ENCODE measurements around the gene PTK7.

Gene PTK7

DNA sequence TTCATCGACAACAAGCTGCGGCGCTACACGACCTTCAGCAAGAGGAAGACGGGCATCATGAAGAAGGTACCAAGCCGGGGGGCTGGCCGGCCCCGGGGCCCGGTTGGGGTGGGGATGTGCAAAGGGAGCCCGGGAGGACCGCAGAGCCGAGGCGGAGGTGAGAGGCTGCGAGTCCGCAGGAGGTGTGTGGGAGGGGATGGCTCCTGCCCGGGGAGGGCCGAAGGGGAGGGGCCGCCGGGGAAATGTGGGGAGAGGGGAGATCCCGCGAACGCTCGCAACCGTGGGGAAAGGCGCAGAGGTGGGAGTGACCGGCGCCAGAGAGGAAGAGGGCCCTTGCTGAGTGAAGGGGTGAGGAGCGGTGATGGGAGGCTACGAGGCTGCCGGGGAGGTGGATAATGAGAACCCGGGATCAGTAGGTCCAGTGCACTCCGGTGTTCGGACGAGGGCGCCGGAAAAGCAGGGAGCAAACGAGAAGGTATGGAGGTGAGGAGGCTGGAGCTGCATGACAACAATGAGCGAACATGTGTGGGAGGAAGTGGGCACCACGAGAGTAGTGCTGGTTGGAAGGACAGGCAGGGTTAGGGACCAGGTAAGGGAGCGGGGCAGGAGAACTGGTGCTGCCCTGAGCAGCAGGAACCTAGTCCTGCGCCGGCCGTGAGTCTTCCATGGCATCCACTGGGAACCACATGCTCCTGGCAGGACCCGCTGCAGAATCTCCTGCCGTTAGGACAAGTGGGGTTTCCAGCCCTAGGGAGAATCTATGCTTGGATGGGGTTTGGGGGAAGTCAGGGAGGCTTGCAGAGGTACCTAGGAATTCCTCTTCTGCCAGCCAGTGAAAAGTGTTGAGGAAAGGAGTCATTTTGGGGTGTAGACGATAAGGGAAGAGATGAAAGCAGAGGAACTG, 96.2 kb downstream of the PTK7 start:
- no peak for DNase-seq (ENCODE audit: extremely low read depth, low read depth)
- TF ChIP-seq, protein P1, sequence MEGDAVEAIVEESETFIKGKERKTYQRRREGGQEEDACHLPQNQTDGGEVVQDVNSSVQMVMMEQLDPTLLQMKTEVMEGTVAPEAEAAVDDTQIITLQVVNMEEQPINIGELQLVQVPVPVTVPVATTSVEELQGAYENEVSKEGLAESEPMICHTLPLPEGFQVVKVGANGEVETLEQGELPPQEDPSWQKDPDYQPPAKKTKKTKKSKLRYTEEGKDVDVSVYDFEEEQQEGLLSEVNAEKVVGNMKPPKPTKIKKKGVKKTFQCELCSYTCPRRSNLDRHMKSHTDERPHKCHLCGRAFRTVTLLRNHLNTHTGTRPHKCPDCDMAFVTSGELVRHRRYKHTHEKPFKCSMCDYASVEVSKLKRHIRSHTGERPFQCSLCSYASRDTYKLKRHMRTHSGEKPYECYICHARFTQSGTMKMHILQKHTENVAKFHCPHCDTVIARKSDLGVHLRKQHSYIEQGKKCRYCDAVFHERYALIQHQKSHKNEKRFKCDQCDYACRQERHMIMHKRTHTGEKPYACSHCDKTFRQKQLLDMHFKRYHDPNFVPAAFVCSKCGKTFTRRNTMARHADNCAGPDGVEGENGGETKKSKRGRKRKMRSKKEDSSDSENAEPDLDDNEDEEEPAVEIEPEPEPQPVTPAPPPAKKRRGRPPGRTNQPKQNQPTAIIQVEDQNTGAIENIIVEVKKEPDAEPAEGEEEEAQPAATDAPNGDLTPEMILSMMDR (IDR thresholded peaks at IDR 0.05; ENCODE audit: low read depth, low read length), result no peak

DNA sequence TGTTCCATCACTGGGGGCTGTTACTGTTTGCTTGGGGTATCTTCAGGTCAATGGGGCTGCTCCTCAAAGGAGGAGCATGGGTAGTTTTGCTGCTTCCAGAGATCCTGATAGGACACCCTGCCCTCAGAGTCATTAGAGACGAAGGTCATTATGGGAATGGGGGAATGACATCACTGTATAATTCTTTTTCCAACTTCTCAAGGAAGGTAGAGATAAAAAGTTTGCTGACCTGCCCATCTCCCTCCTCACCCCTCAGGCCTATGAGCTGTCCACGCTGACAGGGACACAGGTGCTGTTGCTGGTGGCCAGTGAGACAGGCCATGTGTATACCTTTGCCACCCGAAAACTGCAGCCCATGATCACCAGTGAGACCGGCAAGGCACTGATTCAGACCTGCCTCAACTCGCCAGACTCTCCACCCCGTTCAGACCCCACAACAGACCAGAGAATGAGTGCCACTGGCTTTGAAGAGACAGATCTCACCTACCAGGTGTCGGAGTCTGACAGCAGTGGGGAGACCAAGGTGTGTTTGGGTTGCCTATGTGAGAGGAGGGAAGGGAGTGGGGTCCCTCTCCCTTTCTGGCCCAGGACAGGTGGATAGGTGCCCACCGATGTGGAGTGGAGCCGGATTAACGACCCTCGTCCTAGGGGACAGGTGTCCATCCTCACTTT, 97.6 kb downstream of the PTK7 start:
- no peak for DNase-seq (ENCODE audit: extremely low read depth, low read depth)
- TF ChIP-seq, protein P1 (IDR thresholded peaks at IDR 0.05; ENCODE audit: low read depth, low read length), result no peak

DNA sequence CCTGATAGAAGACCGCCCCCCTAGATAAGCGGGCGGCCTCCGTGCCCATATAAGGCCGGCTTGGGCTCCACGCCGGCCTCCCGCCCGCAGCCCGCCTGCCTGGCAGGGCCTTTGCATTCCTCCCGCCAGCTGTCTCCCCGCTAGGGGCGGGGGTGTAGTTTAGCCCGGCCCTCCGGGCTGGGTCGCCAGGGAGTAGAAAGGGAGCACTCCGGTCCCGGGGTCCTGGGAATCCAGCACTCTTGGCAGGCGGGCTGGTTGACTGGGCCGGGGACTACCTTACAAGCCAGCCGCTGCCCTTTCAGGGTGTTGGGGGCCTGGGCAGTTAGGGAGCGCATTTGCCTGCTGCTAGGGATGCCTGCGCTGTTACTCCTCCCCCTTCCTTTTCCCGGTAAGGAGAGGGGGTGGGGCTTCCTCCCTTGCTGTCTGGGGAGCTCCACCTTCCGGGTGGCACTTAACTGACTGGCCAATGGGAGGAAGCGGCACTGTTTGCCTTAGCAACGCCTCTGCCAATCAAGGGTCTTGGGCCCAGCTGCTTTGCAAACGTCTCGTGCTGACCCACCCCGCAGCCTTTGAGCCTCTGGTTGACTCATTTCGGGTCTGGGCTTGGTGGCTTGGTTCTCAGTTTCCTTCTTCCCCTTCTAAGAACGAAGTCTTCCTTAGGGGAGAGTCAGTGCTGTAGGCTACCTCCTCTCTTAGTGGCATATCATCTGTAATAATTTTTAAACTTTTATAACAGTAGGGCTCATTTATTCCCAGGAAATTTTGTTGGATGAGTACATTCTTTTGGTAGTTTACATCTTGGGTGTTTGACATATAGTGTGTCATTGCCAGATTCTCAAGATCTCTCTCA, 98.4 kb downstream of the PTK7 start:
- peak; percentile 99 for DNase-seq (ENCODE audit: extremely low read depth, low read depth)
- TF ChIP-seq, protein P1 (IDR thresholded peaks at IDR 0.05; ENCODE audit: low read depth, low read length), result no peak

DNA sequence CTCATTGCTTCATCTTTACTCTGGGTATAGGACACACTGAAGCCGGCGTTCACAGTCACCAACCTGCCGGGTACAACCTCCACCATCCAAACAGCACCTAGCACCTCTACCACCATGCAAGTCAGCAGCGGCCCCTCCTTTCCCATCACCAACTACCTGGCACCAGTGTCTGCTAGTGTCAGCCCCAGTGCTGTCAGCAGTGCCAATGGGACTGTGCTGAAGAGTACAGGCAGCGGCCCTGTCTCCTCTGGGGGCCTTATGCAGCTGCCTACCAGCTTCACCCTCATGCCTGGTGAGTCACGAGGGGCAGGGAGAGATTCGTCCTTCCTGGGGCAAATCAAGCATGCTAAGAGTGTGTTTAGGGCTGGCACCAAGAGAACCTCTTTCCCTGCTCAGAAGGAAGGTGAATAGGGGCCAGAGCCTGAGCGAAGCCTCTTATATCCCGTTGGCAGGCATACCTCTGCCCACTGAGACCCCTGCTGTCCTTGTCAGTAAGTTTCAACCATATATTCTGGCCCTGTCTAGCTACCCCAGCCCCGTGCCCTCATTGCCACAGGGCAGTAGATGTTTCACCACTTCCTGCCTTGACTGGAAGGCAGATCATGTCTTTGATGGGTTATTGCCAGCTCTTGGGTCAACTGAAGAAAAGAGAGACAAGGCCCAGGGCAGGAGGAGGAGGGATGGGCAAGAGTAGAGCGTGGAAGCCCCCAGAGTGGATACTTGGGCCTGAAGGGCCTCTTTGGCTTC, 99.7 kb downstream of the PTK7 start:
- DNase-seq (ENCODE audit: extremely low read depth, low read depth), result no peak
- TF ChIP-seq, protein P1 (IDR thresholded peaks at IDR 0.05; ENCODE audit: low read depth, low read length), result no peak

DNA sequence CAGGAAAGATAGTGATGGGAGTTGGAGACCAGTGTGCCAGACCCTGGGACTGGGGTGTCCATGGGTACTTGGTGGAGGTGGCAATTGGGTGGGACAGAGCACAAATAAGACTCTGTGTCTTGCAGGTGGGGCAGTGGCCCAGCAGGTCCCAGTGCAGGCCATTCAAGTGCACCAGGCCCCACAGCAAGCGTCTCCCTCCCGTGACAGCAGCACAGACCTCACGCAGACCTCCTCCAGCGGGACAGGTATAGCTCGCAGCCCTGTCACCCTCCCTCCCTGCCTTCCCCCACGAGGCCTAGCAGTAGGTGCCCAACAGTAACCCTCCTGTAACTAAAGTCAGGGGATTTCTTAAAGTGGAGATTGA, 100.3 kb downstream of the PTK7 start:
- no peak for DNase-seq (ENCODE audit: extremely low read depth, low read depth)
- TF ChIP-seq, protein P1 (IDR thresholded peaks at IDR 0.05; ENCODE audit: low read depth, low read length), result no peak

DNA sequence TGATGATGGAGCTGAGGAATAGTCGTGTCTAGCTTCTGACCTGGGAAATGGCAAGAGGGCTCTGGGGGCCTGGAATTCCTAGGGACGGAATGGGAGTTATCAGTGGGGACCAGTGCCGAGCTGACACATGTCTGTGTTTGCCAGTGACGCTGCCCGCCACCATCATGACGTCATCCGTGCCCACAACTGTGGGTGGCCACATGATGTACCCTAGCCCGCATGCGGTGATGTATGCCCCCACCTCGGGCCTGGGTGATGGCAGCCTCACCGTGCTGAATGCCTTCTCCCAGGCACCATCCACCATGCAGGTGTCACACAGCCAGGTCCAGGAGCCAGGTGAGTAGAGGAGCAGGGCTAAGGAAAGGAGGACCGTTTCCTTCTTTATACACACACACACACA, 102.0 kb downstream of the PTK7 start:
- TF ChIP-seq, protein P1 (IDR thresholded peaks at IDR 0.05; ENCODE audit: low read depth, low read length), result no peak
- DNase-seq (ENCODE audit: extremely low read depth, low read depth), result no peak

Measured in AG09319 (cell line).